ENCODE results near the gene INSRR. TPM values are rescaled to one million over a fixed set of nuclear protein-coding genes. Genes with fewer than 3 reads are reported as not detected.

INSRR gene
- total and polyA plus RNA-seq, 9 of the 15 experiments (the other 6 are each of a cell fraction or from before 2014, with no cell fraction given): 0.03 to 0.18 (median 0.06) TPM; not detected in 3

GRCh38 chr1:156804572-156805243 is 54.2 kb downstream of the INSRR start (continued):
- TF ChIP-seq, protein P1, sequence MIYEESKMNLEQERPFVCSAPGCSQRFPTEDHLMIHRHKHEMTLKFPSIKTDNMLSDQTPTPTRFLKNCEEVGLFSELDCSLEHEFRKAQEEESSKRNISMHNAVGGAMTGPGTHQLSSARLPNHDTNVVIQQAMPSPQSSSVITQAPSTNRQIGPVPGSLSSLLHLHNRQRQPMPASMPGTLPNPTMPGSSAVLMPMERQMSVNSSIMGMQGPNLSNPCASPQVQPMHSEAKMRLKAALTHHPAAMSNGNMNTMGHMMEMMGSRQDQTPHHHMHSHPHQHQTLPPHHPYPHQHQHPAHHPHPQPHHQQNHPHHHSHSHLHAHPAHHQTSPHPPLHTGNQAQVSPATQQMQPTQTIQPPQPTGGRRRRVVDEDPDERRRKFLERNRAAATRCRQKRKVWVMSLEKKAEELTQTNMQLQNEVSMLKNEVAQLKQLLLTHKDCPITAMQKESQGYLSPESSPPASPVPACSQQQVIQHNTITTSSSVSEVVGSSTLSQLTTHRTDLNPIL (CRISPR knock-in tag; IDR thresholded peaks at IDR 0.05): no peak

DNA sequence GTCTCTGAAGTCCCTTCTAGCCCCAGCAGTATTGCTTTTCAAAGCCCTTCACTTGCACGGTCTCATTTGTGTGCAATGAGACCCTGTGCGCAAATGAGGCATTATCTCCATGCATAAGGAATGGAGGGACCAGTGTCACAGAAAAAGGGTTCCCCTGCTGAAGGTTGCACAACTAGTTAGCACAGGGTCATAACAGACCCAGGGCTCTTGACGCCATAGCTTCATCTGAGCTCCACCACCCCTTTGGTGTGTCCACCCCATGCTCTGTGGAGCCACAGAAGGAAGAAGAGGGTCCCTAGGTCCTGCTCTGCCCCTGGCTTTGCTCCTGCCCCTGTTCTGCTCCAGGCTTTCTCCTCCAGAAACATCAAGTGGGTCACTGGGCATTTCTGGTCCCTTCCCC is 54.9 kb downstream of the INSRR start:
- WGBS (ENCODE audit: insufficient coverage, low coverage, missing lambda C conversion rate): 59% methylated on average over 3 of the region's 3 CpGs
- CTCF ChIA-PET (ENCODE audit: low intra/inter-chr PET ratio): interaction anchor here (0.6 kb wide), 1 partner anchor 82 kb away, joined by 3 read pairs; no protein-coding TSS in a partner anchor
- FAIRE-seq: no peak
- Histone ChIP-seq H3K4me1 (replicated peaks in 1 of 2; ENCODE audit: control insufficient read depth in 2 of 2, insufficient read depth in 2 of 2, low read length in 2 of 2) (peaks cover 9 to 12% of the 10 kb centered on the region in 2 experiments), H3K27me3 (ENCODE audit: control insufficient read depth in 2 of 2, insufficient read depth in 2 of 2, low read length in 2 of 2) (no peaks in the 10 kb centered on the region), H3K27ac (ENCODE audit: extremely low read depth, low read depth, low read length) (peak overlapping the region; percentile 11; the same call in 1 of the 3 replicates), H3K9me3 (replicated peaks; ENCODE audit: control insufficient read depth, insufficient read depth, low read depth, low read length) (no peaks in the 10 kb centered on the region), H3K9me1 (ENCODE audit: control insufficient read depth, insufficient read depth, low read length) (no peaks in the 10 kb centered on the region), H3K4me2 (ENCODE audit: insufficient read depth, low read length) (no peak overlapping the region), H3K36me3 (ENCODE audit: control insufficient read depth, insufficient read depth, low read length) (peaks cover 37% of the 10 kb centered on the region), H3K79me2 (ENCODE audit: control insufficient read depth, insufficient read depth, low read length) (no peaks in the 10 kb centered on the region), H3K4me3 (no peak overlapping the region), H3K9ac (ENCODE audit: insufficient read depth in 1 of 2, low read depth in 2 of 2, low read length in 2 of 2) (peak overlapping the region in 1 of 2 experiments; percentile 3; a peak in 1 of 4 replicates), H2AFZ (ENCODE audit: low read depth, low read length) (no peak overlapping the region), H4K20me1 (replicated peaks; ENCODE audit: control insufficient read depth, insufficient read depth, low read length) (no peaks in the 10 kb centered on the region)
- ATAC-seq: peak; percentile 5
- intact Hi-C loops (cut with micrococcal nuclease): no loop called here
- DNase-seq (ENCODE audit: extremely low read depth in 1 of 4, low spot score in 3 of 4): no peak
- POLR2A ChIA-PET: interaction anchor here (0.6 to 1.4 kb wide), 3 partner anchors 8 to 19 kb away, joined by 3 to 8 read pairs (median 4); no protein-coding TSS in a partner anchor
- BruUV-seq (replicated peaks): no TSS peak
- in situ Hi-C loops (cut with MboI): loop anchor here (5.0 kb wide), 1 partner anchor 58 kb away; the partner anchor contains the start of gene NTRK1
- TF ChIP-seq, protein P2, sequence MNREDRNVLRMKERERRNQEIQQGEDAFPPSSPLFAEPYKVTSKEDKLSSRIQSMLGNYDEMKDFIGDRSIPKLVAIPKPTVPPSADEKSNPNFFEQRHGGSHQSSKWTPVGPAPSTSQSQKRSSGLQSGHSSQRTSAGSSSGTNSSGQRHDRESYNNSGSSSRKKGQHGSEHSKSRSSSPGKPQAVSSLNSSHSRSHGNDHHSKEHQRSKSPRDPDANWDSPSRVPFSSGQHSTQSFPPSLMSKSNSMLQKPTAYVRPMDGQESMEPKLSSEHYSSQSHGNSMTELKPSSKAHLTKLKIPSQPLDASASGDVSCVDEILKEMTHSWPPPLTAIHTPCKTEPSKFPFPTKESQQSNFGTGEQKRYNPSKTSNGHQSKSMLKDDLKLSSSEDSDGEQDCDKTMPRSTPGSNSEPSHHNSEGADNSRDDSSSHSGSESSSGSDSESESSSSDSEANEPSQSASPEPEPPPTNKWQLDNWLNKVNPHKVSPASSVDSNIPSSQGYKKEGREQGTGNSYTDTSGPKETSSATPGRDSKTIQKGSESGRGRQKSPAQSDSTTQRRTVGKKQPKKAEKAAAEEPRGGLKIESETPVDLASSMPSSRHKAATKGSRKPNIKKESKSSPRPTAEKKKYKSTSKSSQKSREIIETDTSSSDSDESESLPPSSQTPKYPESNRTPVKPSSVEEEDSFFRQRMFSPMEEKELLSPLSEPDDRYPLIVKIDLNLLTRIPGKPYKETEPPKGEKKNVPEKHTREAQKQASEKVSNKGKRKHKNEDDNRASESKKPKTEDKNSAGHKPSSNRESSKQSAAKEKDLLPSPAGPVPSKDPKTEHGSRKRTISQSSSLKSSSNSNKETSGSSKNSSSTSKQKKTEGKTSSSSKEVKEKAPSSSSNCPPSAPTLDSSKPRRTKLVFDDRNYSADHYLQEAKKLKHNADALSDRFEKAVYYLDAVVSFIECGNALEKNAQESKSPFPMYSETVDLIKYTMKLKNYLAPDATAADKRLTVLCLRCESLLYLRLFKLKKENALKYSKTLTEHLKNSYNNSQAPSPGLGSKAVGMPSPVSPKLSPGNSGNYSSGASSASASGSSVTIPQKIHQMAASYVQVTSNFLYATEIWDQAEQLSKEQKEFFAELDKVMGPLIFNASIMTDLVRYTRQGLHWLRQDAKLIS (CRISPR knock-in tag; IDR thresholded peaks at IDR 0.05): no peak
- no peak for TF ChIP-seq PRPF4 (IDR thresholded peaks at IDR 0.05; ENCODE audit: insufficient read depth, low read depth, low read length, poor library complexity, severe bottlenecking)
- TF ChIP-seq ZBTB12 (CRISPR knock-in tag; IDR thresholded peaks at IDR 0.05): no peak
- TF ChIP-seq HNRNPL (IDR thresholded peaks at IDR 0.05; ENCODE audit: low read depth, low read length): no peak
- no peak for TF ChIP-seq XRCC4 (IDR thresholded peaks at IDR 0.05; ENCODE audit: extremely low read depth, insufficient read depth, insufficient read length)
- no peak for TF ChIP-seq ZNF274 (IDR thresholded peaks at IDR 0.05; ENCODE audit: borderline replicate concordance, low read depth, low read length)
- no peak for TF ChIP-seq HMG20A (CRISPR knock-in tag; conservative IDR thresholded peaks at IDR 0.05)
- TF ChIP-seq, protein P3, sequence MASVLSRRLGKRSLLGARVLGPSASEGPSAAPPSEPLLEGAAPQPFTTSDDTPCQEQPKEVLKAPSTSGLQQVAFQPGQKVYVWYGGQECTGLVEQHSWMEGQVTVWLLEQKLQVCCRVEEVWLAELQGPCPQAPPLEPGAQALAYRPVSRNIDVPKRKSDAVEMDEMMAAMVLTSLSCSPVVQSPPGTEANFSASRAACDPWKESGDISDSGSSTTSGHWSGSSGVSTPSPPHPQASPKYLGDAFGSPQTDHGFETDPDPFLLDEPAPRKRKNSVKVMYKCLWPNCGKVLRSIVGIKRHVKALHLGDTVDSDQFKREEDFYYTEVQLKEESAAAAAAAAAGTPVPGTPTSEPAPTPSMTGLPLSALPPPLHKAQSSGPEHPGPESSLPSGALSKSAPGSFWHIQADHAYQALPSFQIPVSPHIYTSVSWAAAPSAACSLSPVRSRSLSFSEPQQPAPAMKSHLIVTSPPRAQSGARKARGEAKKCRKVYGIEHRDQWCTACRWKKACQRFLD (CRISPR knock-in tag; IDR thresholded peaks at IDR 0.05): no peak
- no peak for TF ChIP-seq PHF8 (IDR thresholded peaks at IDR 0.05; ENCODE audit: borderline replicate concordance, low read length)
- no peak for TF ChIP-seq BRF1 (IDR thresholded peaks at IDR 0.05; ENCODE audit: borderline replicate concordance, extremely low read depth, insufficient read length)

All from K562 (cell line).